Right ventricle myocardium superior (tissue), 1 donor: ENCODE data around the gene KDM5B. TPM values are rescaled to one million over a fixed set of nuclear protein-coding genes. Genes with fewer than 3 reads are reported as not detected.

Source experiments
- ATAC-seq: fragments of 200-7000 bp; cut with Tn5 transposase; one replicate; pipeline ENCODE4 v1.9.1; 2020; ENCODE audit warnings: mild to moderate bottlenecking; ENCODE audit not compliant: poor library complexity
- DNase-seq: peaks from one replicate; pipeline ENCODE4 v3.0.0-alpha.2; 2020
- intact Hi-C: fragments of 100-400 bp; cut with DNase I; formaldehyde crosslinking; loops from one replicate; pipeline ENCODE4 v1.11.2; 2022
- total RNA-seq: library from RNA; stranded (reverse); fragmentation: NEBNext Ultra II Directional; extraction: Animal tissue kit (Norgen Biotek cat#: 25700); gene quantifications from one replicate; pipeline ENCODE4 v1.2.1, GENCODE V29; 2021
- donor health status: DM: no; HTN: yes; CAD: no; lungs with severe emphysema.

The KDM5B gene
- total RNA-seq, 1 donor from 2014 or later = 11.9 TPM

DNA sequence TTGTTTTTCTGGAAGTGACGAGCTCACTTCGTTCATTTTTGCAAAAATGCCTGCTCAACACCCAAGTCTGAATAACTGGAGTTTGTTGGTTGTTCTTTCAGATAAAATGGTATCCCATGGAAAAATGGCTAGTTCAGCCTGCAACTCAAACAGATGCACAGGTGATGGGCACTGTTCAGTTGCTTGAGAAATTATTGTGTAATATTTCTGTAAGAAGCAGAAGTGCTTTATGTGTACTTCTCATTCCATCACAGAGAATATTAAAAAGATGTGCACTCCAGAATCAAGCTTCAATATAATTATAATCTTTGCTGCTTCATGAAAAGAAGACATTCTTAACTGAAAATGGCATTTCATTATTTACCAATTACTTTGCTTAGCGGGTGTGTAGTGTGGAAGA, 107.0 kb downstream of the KDM5B start:
- intact Hi-C loops = no loop called here
- DNase-seq = no peak
- ATAC-seq = no peak

DNA sequence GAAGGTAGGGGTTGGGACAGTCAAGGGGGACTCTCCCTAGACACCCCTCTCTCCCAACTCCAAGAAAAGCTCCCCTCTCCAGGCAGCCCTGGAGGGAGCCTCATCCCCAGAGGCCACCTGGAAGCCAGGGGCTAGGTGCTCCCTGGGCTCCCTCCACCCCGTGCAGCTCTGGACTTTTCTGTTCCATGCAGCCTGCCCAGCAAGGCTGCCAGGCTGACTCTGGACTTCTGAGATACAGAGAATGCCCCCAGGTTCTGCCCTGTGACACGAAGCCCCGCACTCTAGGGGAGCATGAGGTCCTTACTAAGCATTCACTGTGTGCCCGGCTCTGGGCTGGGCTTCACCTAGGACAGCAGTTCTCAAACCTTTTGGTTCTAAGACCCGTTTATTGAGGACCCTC, 108.2 kb downstream of the KDM5B start:
- intact Hi-C loops = no loop called here
- no peak for ATAC-seq
- no peak for DNase-seq

- DNase-seq (no peak), ATAC-seq (no peak)
- intact Hi-C loops = no loop called here
These were observed 109.9 kb downstream of the KDM5B start for GRCh38 chr1:202698276-202698675.

DNA sequence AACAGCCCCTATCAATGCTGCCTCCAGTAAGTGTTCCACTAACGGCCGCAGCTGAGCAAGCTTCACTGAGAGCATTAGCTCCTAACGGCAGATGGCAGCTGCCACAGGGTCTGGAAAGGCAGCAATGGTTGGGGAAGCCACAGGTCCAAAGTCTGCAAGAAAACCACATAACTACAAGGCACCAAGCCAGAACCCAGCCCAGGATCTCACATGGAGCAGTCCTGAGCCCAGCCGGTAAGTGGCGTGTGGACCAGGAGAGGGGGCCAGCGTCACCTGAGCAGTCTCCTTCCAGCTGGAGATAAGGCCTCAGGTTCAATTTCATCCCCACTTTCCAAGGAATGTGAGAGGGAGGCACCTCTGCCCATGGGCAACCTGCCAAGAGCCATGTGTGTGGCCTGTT, 111.2 kb downstream of the KDM5B start:
- intact Hi-C loops = no loop called here
- no peak for ATAC-seq

DNA sequence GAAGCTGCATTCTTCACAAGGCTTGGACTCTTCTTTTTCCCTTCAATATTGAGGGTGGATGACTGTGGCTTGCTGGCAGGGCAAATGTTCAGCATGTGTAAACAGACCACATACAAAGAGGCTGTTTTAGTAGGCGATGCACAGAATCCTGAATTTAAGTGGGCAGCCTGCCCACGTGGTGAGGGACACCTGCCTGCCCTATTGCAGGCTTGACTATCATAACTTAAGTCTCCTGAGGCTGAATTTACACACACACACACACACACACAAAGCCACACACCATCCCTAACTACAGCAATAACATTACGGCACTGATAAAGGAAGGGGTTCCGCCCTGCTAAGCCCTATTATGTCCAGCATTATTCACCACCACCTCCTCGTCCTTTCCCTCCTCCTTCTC, 113.9 kb downstream of the KDM5B start:
- ATAC-seq (no peak), DNase-seq (no peak)
- intact Hi-C loops = no loop called here

More for the DNA sequence above, 111.2 kb downstream of the KDM5B start:
- no peak for DNase-seq

DNA sequence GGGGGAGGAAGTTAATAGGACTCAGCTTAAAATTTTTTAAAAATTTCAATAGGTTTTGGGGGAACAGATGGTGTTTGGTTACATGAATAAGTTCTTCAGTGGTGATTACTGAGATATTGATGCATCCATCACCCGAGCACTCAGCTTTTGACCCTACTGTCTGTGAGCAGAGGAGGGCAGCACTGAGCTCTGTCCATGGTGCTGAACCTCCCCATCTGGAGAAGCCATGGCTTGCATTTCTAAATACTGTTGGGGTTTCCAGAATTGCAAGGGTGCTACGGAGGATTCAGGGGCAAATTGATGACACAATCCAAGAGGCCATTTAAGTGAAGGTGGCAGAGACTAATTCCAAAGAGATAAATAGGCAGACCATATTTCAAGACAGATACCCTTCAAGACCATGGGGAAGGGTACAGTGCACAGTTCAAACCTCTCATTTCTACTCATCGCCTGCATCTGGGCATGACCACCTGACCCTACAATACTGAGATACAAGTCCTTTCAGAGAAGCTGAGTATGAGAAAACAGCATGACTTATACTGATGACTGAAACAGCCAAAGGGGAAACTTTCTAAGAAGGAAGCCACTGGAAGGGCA, 115.2 kb downstream of the KDM5B start:
- peak; percentile 73 for DNase-seq
- ATAC-seq = peak; percentile 76
- intact Hi-C loops = no loop called here

DNA sequence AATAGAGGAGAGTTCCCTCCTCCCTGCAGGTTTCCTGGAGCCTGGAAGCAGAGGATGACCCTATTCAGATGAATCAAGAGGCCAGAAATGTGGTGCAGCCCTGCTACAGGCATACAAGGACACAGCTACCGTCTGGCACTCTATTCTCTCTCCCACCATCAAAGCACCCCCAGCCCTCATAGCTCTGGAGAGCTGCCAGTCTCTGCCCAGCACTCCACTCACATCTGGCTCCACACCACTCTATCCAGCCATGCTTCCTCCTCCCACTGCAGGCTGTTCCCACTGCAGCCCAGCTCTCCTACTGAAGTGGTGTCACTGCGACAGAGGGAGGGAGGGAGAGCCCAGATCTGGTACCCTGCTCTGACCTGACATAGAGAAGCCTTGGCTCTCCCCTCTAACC, 116.4 kb downstream of the KDM5B start:
- intact Hi-C loops = no loop called here
- no peak for DNase-seq
- ATAC-seq = no peak

DNA sequence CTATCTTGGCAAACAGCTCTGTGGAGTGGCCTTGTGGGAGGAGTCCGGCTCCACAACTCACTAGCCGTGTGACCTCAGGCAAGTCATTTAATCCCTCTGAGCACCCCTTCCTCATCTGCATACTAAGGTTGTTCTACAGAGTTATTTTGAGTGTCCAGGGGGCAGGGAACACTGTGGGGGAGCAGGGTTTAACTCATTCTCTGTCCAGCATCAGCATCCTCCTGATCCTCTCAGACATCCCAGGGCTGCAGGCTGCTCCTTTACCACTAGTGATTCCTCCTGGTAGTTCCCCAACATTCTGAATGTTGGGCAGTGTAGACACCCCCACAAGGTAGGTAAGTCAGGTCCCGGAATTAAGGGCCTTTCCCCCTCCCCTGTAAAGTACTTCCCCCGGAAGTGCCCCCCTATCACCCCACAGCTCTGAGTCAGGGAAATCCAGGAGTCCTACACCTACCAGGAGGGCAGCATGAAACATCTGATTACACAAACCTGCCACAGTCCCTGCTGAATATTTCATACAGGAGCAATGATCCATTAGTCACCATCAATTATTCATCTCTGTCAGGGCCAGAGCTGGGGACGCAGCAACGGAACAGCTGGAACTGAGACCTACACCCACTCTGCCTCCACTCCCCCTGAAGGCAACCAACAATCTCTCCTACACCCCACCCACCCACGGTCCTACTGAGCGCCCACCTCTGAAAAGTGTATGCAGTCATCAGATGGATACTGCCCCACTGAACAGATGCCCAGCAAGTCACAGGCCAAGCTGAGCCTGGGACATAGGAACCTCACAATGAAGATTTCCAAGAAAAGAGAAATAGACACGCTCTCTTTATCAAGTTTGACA, 118.5 kb downstream of the KDM5B start:
- DNase-seq (no peak), ATAC-seq (no peak)
- intact Hi-C loops = no loop called here

GRCh38 chr1:202689082-202689481, 119.1 kb downstream of the KDM5B start:
- DNase-seq (no peak), ATAC-seq (no peak)
- intact Hi-C loops = no loop called here

- no peak for DNase-seq
- no peak for ATAC-seq
- intact Hi-C loops = no loop called here
These were observed 119.8 kb downstream of the KDM5B start for GRCh38 chr1:202688401-202688800.

GRCh38 chr1:202687798-202688197, 120.4 kb downstream of the KDM5B start:
- DNase-seq = no peak

DNA sequence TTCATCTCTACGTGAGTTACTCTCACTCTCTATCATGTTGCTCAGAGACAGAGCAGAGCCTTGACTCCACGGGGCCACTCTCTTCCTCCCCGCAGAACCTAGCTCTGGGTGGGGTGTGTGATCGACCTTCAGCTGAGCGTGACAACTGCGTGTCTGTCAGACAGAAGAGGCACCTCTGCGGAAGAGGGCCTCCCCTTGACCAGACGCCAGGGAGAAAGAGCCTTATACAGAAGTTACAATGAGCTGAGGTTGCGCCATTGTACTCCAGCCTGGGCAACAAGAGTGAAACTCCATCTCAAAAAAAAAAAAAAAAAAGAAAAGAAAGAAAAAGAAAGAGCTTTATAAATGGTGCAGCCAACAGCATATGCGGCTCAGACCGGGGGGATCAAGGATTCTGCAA, 120.9 kb downstream of the KDM5B start:
- intact Hi-C loops = no loop called here
- no peak for DNase-seq
- ATAC-seq = no peak

More at GRCh38 chr1:202687798-202688197, 120.4 kb downstream of the KDM5B start:
- ATAC-seq = no peak
- intact Hi-C loops = no loop called here

GRCh38 chr1:202685641-202686040, 122.6 kb downstream of the KDM5B start:
- intact Hi-C loops = no loop called here
- ATAC-seq (no peak), DNase-seq (no peak)

DNA sequence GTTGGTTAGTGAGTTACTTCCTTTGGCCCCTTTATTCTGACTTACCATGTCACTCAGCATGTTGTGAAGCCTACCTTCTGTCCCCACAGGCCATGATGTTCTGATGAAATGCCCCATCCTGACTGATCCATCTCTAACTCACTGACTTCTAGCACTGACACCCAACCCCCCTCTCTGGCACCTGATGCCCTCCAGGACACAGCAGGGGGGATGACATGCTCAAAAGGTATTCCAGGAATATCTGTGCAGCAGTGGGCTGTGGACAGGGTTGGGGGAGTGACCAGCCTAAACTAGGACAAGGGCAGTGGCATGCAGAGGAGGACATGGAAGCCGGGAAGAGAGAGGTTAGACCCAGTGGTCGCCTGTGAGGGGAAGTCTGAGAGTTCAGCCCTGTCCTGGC, 123.5 kb downstream of the KDM5B start:
- DNase-seq (no peak), ATAC-seq (no peak)
- intact Hi-C loops = no loop called here

- DNase-seq (no peak), ATAC-seq (no peak)
- intact Hi-C loops = no loop called here
These were observed 125.2 kb downstream of the KDM5B start for GRCh38 chr1:202683029-202683428.

GRCh38 chr1:202682477-202682876, 125.7 kb downstream of the KDM5B start:
- no peak for ATAC-seq
- intact Hi-C loops = no loop called here
- no peak for DNase-seq

GRCh38 chr1:202681736-202682420, 126.3 kb downstream of the KDM5B start:
- intact Hi-C loops = no loop called here
- DNase-seq (no peak), ATAC-seq (no peak)

- DNase-seq (no peak), ATAC-seq (no peak)
- intact Hi-C loops = no loop called here
These were observed 127.5 kb downstream of the KDM5B start for GRCh38 chr1:202680586-202681352.
